IPS-NIHi7 (cell line): ENCODE measurements around the gene PTPRA.
A peak's percentile ranks its signal among the peaks of the same experiment; 100 is the strongest.
"Not testable (repeated sequence)": the region's sequence is repeated elsewhere in the genome, so short reads cannot be mapped to it uniquely, and the experiment has no call there.

ENCODE experiments used
- DNase-seq: peaks from one replicate; pipeline ENCODE4 v3.0.0; 2012; ENCODE audit warnings: mixed read lengths; ENCODE audit errors: extremely low spot score

The PTPRA gene

DNA sequence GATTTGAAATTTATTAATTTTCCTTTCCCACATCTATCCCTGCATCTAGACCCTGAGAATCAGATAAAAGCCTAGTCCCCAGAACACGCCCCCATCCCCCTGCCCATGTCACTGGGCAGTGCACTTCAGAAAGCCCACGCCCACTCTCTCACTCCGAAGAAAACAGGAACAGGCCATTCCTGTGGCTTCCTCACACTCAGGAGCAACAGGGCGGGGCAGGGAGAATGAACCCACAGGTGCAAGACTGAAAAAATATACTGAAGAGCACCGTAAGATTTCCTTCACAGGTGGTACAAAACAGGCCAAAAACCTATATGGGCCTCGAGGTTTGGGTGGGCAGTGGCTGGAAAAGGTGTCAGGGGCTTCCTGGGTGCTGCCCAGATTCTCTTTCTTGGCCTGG lies 201.5 kb downstream of the PTPRA start:
- DNase-seq: no peak

DNA sequence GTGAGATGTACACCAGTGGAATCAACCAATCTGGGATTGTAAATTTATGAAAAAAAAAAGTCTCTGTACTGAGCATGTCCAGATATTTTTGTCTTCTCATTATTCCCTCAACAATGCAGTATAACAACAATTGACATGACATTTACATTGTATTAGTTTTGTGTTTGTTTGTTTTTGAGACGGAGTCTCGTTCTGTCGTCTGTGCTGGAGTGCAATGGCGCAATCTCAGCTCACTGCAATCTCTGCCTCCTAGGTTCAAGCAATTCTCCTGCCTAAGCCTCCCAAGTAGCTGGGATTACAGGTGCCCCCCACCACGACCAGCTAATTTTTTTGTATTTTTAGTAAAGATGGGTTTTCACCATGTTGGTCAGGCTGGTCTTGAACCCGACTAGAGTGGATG lies 202.0 kb downstream of the PTPRA start:
- DNase-seq: not testable (repeated sequence)

DNA sequence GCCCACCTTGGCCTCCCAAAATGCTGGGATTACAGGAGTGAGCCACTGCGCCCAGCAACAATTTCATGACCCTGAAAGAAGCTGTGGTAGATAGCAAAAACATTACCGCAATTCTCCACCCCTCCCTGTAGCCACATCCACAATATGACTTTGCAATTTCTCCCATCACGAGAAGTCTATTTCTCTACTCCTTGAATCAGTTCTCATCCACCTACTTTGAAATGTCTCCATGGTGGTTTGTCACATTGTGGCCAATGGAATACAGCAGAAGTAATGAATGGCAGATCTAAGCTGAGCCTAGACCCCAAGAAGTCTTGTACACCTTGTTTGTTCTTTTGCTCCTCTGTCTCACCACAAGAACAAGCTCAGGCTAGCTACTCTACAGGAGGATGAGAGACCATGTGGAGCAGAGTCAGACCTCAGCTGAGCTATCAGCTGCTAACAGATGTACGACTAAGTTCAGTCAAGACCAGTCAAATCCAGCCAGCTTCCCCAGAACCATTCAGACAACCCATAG lies 204.4 kb downstream of the PTPRA start:
- DNase-seq: no peak

- no peak for DNase-seq
Observed at GRCh38 chr20:3080939-3081388, 207.7 kb downstream of the PTPRA start.

- no peak for DNase-seq
Observed at GRCh38 chr20:3081641-3082040, 208.4 kb downstream of the PTPRA start.

DNA sequence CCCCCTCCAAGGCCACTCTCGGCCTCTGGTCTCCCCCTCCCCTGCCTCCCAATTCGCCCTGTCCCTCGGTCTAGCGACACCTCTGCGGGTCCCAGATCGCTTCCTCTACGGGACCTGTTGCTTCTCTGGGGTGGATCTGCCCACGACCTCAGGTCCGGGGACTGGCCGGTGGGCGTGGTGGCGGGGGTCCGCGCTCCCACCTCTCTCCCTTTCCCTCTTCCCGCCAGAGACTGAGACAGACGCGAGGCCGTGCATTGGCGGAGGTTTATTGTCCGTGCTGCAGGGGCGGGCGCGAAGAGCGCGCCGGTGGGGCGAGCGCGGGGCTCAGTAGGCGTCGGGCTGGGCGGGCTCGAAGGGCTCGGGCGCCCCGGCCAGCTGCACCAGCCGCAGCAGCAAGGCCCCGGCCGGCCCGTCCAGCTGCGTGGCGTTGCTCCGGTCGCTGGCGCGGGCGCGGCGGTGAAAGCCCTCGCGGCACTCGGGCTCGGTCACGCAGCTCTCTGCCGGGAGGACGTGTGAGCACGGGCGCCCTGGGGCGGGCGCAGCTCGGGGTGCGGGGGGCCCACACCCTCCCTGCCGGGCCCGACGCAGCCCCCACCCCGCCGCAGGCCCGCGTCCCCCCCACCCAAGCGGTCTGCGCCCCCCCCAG lies 209.1 kb downstream of the PTPRA start:
- DNase-seq: peak; percentile 37

DNA sequence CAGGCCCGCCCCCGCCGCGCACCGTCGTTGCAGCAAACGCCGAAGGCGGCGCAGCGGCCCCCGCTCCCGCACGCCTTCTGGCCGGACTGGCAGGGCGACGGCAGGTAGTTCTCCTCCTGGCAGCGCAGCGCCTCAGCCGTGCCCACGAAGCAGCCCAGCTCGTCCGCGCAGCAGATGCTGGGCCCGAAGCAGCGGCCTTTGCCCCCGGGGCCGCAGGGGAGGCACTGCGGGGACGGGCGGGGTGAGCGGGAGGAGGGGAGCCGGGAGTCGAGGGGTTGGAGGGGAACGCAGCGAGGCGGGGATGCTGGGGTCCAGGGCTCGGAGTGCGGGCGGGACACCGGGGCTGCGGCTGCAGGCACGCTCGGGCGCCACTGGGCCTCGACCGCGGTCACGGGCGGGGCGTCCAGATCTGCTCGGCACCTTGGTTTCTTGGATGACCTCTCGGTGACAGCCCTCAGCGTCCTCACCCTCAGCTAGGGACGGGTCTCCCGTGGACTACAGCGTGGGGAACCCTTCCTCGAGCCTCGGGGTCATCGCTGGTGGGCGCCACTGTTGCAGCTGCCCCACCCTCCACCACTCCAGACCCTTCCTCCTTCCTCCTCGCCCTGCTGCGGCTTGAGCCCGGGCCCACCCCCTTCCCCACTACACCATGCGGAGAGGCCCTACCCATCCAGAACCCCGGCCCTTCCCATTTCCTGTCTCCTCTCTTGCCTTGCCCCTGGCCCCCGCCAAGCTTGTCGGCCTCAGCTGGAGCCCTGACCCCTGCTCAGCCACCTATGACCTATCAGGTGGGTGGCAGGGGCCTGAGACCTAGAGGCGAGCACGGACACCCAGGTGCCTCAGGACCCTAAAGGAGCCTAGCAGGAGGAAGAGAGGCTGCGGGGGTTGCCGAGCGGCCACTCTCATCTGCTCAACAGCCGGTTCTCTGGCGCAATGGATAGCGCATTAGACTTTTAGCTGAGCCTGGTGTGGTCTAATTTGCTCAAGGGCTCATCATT lies 210.0 kb downstream of the PTPRA start:
- DNase-seq: peak; percentile 65

- DNase-seq: no peak
Observed at GRCh38 chr20:3084283-3084985, 211.2 kb downstream of the PTPRA start, which contains the start of gene AVP. TSS of gene AVP (minus strand) at chr20:3084724. CDS start at chr20:3084674, 50 bp downstream.

DNA sequence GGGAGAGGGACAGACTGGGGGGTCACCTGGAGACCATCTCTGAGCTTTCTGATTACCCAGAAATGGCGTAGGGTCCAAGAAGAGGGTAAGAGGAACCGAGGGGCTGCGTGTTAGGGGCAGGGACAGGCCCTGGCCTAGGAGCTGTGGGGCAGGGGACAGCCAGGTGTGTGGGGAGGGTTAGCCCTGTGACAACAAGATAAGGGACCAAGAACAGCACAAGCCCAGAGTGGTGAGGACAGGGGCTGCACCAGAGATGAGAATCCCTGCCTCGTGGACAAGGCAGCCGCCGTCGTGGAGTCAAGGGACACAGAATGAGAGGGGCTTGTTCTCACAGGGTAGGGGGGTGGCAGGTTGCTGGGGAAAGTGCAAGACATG lies 211.7 kb downstream of the PTPRA start:
- DNase-seq: no peak

DNA sequence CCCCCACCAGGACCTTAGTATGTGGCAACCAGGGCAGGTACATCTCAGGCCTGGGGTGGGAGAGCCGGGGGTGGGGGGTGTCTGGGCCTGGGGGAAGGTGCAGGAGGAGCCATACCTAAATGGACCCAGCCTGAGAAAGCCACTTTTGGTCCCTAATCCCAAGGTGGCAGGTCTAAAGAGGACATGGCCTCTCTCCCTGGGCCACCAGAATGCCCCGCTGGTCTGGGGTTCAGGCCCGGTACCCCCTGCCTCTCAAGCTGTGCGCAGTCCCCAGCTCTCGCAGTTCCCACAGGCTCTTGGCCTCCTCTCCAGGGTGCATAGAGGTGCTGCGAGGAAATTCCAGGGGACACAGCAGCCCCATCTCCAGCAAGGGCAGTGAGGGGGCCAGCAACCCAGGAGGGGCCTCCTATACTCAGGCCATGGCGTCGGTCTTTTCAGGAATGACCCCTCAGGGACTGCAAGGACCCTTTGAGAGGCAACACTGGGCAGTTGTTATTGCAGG lies 212.3 kb downstream of the PTPRA start:
- no peak for DNase-seq

GRCh38 chr20:3088031-3088430 lies 214.8 kb downstream of the PTPRA start:
- no peak for DNase-seq
